ENCODE results near the gene ACTL6A. TPM values are rescaled to one million over a fixed set of nuclear protein-coding genes. Genes with fewer than 3 reads are reported as not detected.

Gene ACTL6A
- polyA plus RNA-seq, 1 donor from 2014 or later, result 137 TPM

- no peaks in the 10 kb centered on the region for H3K79me2 ChIP-seq (replicated peaks; ENCODE audit: insufficient read depth, low read length)
- no peaks in the 10 kb centered on the region for H4K20me1 ChIP-seq (ENCODE audit: insufficient read depth)
- no peaks in the 10 kb centered on the region for H3K27me3 ChIP-seq (ENCODE audit: insufficient read depth, low read depth, low read length)
- no peaks in the 10 kb centered on the region for H3K9me2 ChIP-seq (ENCODE audit: insufficient read depth, low read length)
- no peak overlapping the region for H3K4me3 ChIP-seq (ENCODE audit: low read length)
- no peak overlapping the region for H3K27ac ChIP-seq (ENCODE audit: low read length)
- H3K9me3 ChIP-seq (ENCODE audit: low read length), result no peaks in the 10 kb centered on the region
- H3F3A ChIP-seq (ENCODE audit: insufficient read depth, low read length, poor library complexity, severe bottlenecking), result no peaks in the 10 kb centered on the region
- TF ChIP-seq MXI1 (conservative IDR thresholded peaks at IDR 0.05; ENCODE audit: poor library complexity, severe bottlenecking), result no peak
- TF ChIP-seq CTCF (IDR thresholded peaks at IDR 0.05; ENCODE audit: poor library complexity, severe bottlenecking), result no peak
- no peak for TF ChIP-seq TAF1 (IDR thresholded peaks at IDR 0.05; ENCODE audit: low read depth)
- TF ChIP-seq REST (IDR thresholded peaks at IDR 0.05; ENCODE audit: borderline replicate concordance), result no peak
- no peak for TF ChIP-seq SMC3 (conservative IDR thresholded peaks at IDR 0.05; ENCODE audit: poor library complexity)
- TF ChIP-seq EP300 (conservative IDR thresholded peaks at IDR 0.05; ENCODE audit: poor library complexity, severe bottlenecking), result no peak
- TF ChIP-seq RAD21 (conservative IDR thresholded peaks at IDR 0.05), result no peak
- TF ChIP-seq EZH2 (IDR thresholded peaks at IDR 0.05; ENCODE audit: borderline replicate concordance, insufficient read depth, low read length, poor library complexity, severe bottlenecking), result no peak
- TF ChIP-seq POLR2AphosphoS5 (IDR thresholded peaks at IDR 0.05), result no peak
- peaks cover 3% of the 10 kb centered on the region for H3K36me3 ChIP-seq (ENCODE audit: insufficient read depth, low read length)
- no peak overlapping the region for H2AFZ ChIP-seq (ENCODE audit: low read depth, low read length)
- no peak overlapping the region for H3K4me2 ChIP-seq (ENCODE audit: low read length)
- no peak overlapping the region for H3K9ac ChIP-seq (ENCODE audit: low read length)
Measured at GRCh38 chr3:179589143-179589542, 26.4 kb downstream of the ACTL6A start.

- H3K9me3 ChIP-seq (ENCODE audit: low read length), result no peaks in the 10 kb centered on the region
- no peak overlapping the region for H2AFZ ChIP-seq (ENCODE audit: low read depth, low read length)
- H3F3A ChIP-seq (ENCODE audit: insufficient read depth, low read length, poor library complexity, severe bottlenecking), result no peaks in the 10 kb centered on the region
- H3K4me2 ChIP-seq (ENCODE audit: low read length), result no peak overlapping the region
- H3K27ac ChIP-seq (ENCODE audit: low read length), result no peak overlapping the region
- no peaks in the 10 kb centered on the region for H4K20me1 ChIP-seq (ENCODE audit: insufficient read depth)
- H3K79me2 ChIP-seq (replicated peaks; ENCODE audit: insufficient read depth, low read length), result no peaks in the 10 kb centered on the region
- peaks cover 3% of the 10 kb centered on the region for H3K36me3 ChIP-seq (ENCODE audit: insufficient read depth, low read length)
- H3K27me3 ChIP-seq (ENCODE audit: insufficient read depth, low read depth, low read length), result no peaks in the 10 kb centered on the region
- TF ChIP-seq TAF1 (IDR thresholded peaks at IDR 0.05; ENCODE audit: low read depth) (no peak), RAD21 (conservative IDR thresholded peaks at IDR 0.05) (no peak), SMC3 (conservative IDR thresholded peaks at IDR 0.05; ENCODE audit: poor library complexity) (no peak), EZH2 (IDR thresholded peaks at IDR 0.05; ENCODE audit: borderline replicate concordance, insufficient read depth, low read length, poor library complexity, severe bottlenecking) (no peak), REST (IDR thresholded peaks at IDR 0.05; ENCODE audit: borderline replicate concordance) (no peak), MXI1 (conservative IDR thresholded peaks at IDR 0.05; ENCODE audit: poor library complexity, severe bottlenecking) (no peak), EP300 (conservative IDR thresholded peaks at IDR 0.05; ENCODE audit: poor library complexity, severe bottlenecking) (no peak), CTCF (IDR thresholded peaks at IDR 0.05; ENCODE audit: poor library complexity, severe bottlenecking) (no peak), POLR2AphosphoS5 (IDR thresholded peaks at IDR 0.05) (no peak)
- H3K9ac ChIP-seq (ENCODE audit: low read length), result no peak overlapping the region
- H3K4me3 ChIP-seq (ENCODE audit: low read length), result no peak overlapping the region
- no peaks in the 10 kb centered on the region for H3K9me2 ChIP-seq (ENCODE audit: insufficient read depth, low read length)
Measured at GRCh38 chr3:179590669-179591068, 27.9 kb downstream of the ACTL6A start.

Data from neural cell (in vitro differentiated cells).